Muscle of arm (tissue), 12 donors: ENCODE data around the gene RNGTT. TPM values are rescaled to one million over a fixed set of nuclear protein-coding genes. Genes with fewer than 3 reads are reported as not detected.
"Not testable (repeated sequence)": the region's sequence is repeated elsewhere in the genome, so short reads cannot be mapped to it uniquely, and the experiment has no call there.

Experiments
- DNase-seq: peaks from one replicate; pipeline ENCODE4 v3.0.0-alpha.2; 2013
- polyA plus RNA-seq, 12 donors: library from polyadenylated mRNA; unstranded; fragments of 120-200 nt; gene quantifications; one replicate each; pipeline ENCODE4 v1.2.1, GENCODE V29; 2013; ENCODE audit not compliant: insufficient read length in 12 of 12

Gene RNGTT
- polyA plus RNA-seq, 12 donors: 9.8 to 17.2 (median 12.5) TPM; not detected in 1

DNA sequence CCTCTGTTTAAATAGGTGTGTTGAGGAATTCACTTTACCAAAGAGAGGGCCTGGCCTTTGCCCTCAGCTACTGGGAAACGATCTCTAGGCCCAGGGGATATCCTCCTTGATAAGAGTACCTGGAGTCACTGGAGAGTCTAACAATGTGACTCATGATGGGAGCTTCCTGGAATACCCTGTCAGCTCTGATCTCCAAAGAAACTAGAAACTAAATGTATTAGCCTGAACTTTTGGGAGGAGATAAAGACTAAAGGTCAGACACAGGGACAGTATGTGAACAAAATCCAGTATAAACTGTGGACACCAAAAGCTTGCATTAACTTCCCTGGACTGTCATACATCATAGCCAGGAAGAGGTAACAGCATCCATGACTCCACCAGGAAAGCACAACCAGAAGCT lies 148.5 kb downstream of the RNGTT start:
- no peak for DNase-seq

DNA sequence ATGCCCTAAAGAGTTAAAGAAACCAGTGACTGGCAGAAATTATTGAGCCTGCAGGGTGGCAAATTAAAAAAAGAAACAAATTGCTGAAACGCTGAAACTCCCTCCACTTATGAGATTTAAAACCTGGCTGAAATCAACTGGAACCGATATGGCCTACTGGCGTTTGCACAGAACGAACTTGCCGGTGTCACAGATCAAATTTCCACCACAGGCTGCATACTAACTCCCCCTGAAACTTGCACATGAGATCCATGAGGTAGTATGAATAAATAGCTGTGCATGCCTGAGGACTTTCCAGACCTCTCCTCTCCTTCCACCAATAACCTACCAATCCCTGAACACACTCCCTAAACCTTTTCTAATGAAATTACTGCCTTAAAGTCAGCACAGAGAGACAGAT lies 150.4 kb downstream of the RNGTT start:
- DNase-seq: peak; percentile 9

DNA sequence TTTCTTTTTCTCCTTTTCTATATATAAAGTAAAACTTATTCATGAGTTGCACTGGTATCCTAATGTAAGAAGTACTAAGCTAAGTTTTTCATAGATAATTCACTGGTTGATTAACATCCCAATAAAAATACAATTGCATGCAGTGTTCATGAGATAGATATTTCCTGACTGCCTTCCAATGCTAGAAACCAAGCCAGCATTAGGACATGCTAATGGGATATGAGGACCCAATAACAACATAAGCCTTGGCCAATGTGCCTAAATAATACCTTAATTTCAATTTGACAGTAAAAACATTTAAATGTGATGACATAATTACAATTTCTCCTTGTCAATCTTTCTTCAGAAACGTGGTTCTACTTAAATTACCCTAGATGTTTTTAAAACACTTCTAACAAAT lies 152.7 kb downstream of the RNGTT start:
- peak; percentile 12 for DNase-seq

- DNase-seq: no peak
Measured at GRCh38 chr6:88810089-88810488, 153.3 kb downstream of the RNGTT start.

GRCh38 chr6:88808381-88808780 lies 155.0 kb downstream of the RNGTT start:
- no peak for DNase-seq

DNA sequence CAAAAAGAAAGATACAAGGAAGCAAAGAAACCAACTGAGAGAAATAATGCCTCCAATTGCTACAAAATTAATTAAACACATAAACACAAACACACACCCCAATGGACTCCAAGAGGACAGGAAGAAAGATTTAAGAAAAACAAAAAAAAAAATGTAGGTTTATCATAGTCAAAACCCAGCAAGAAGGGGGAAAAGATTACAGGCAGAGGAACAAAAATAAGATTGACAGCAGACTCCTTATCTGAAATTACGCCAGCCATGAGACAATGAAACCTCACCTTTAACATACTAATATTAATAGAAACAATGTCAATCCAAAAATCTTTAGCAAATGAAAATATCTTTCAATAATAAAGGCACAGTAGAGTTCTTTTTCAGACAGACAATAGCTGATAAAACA lies 155.8 kb downstream of the RNGTT start:
- no peak for DNase-seq

DNA sequence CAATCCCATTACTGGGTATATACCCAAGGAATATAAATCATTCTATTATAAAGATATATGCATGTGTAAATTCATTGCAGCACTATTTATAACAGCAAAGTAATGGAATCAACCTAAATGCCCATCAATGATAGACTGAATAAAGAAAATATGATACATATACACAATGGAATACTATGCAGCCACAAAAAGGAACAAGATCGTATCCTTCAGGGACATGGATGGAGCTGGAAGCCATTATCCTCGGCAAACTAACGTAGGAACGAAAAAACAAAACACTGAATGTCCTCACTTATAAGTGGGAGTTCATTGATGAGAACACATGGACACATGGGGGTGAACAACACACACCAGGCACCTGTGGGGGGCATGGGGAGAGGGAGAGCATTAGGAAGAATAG lies 156.7 kb downstream of the RNGTT start:
- no peak for DNase-seq

DNA sequence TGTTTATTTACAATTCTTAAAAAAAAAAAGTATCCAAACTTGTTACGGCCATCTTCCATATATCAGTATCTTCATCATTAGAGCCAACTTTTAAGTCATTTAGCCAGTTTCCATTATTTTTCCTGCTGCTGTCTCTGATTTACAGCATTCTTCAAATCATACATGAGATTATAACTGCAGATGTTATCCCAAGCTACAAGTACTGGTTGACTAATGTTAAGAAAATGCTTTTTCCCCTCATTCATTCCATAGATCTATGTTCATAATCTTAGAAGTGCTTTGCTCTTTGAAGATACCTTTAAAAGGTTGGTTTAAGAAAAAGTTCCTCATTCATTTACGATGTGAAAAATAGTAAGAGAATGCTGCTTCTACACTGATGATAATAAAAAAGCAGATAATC lies 158.7 kb downstream of the RNGTT start:
- DNase-seq: no peak

GRCh38 chr6:88785478-88785877 lies 177.9 kb downstream of the RNGTT start:
- DNase-seq: peak; percentile 11

DNA sequence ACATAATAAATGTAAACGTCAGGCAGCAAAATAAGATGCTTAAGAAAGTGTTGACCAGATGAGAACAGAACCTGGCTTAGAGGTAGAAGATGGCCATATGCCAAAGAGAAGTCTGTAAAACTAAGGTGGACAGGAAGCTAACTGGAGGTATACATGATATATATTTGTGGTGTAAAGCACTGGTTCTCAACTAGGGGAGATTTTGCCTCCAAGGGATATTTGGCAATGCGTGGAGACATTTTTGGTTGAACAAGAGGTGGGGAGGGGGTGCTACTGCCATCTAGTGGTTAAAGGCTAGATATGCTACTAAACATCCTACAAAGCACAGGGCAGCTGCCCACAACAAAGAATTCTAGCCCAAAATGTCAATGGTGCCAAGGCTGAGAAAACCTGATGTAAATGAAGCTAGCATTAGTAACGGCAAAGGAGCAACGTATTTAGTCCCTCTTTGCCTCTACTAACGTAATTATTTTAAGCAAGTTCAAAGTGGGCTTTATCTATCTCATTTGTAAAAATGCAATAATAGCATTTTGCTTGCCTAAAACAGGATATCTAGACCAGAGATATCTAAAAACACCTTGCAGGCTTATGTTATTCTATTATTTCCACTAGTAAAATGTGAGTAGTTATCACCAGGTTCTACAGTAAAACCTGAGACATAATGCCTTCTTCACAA lies 182.6 kb downstream of the RNGTT start:
- DNase-seq: peak; percentile 63

- DNase-seq: no peak
Measured at GRCh38 chr6:88775866-88776571, 187.4 kb downstream of the RNGTT start.

DNA sequence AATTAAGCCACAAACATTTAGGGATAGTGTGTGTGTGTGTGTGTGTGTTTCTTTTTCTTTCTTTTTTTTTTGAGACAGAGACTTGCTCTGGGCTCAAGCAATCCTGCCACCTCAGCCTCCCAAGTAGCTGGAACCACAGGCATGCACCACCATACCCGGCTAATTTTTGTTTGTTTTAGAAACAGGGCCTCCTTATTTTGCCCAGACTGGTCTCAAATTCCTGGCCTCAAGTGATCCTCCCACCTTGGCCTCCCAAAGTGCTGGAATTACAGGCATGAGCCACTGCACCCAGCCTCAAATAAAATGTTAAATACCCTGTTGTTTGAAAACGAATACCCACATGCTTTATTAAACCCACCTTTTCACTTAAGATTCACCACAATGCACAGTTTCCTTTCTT lies 195.3 kb downstream of the RNGTT start:
- DNase-seq: not testable (repeated sequence)

DNA sequence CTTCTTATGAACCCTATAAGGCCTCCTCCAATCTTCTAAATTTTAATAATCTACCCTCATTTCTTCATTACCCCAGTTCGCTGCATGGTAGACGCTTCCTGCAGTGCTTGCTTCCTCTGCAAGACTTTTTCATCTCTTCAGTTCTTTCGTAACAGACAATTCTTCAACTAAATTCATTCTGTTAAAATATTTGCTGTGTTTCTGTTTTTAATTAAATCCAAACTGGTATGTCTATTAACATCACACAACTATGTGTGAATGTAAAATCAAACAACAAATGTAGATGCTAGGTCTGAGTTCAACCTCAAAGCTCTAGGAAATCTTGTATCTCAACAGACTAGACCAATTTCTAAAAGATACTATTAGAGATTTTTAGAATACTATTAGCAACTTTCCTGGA lies 199.3 kb downstream of the RNGTT start:
- no peak for DNase-seq

DNA sequence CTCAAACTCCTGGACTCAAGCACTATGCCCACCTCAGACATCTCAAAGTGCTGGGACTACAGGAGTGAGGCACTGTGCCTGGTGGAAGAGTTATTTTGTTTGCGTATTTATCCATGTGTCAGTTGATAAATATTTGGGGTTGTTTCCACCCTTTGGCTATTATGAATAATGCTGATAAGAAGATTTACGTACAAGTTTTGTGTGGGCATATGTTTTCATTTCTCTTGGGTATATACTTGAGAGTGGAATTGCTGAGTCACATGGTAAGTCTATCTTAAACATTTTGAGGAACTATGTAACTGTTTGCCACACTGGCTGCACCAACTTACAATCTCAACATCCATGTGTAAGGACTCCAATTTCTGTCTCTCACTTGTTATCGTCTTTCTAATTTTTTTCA lies 200.3 kb downstream of the RNGTT start:
- DNase-seq: no peak

- no peak for DNase-seq
Measured at GRCh38 chr6:88761237-88762031, 202.0 kb downstream of the RNGTT start.

DNA sequence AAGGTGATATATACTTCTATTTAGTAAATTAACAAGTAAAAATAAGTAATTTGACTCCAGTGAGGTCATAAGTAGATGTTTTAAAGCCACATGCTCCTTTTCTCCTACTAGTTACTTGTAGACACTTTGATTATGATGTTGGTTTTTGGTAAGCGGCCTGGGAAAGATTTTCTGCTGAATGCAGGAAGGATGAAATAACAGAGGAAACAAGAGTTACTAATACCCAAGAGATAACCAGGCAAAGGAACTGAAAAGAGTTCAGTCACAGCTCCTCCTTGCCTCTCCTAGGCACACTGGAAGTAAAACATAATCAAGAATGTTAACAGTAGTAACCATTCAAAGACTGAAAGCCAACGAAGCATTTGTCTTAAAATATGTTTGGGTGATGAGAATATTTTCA lies 203.3 kb downstream of the RNGTT start:
- no peak for DNase-seq

- no peak for DNase-seq
Measured at GRCh38 chr6:88750936-88751335, 212.5 kb downstream of the RNGTT start.

GRCh38 chr6:88749849-88750248 lies 213.6 kb downstream of the RNGTT start:
- DNase-seq: no peak

DNA sequence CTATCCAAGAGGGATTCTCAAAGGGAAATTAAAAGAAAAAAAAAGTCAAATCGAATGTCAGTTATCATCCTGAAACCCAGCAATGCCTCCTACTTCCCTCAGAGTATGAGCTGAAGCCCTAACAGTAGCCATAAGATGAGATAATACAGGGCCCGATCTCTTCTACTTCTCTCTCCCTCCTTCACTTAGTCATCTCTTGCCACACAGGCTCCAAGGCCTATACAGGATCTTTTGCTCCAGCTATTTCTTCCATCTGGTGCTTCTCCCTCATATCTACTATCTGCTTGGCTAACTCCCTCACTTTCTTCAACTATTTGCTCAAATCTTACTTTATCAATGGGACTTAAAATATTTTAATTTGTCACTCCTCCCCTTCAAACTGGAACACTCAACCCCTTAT lies 215.3 kb downstream of the RNGTT start:
- no peak for DNase-seq

DNA sequence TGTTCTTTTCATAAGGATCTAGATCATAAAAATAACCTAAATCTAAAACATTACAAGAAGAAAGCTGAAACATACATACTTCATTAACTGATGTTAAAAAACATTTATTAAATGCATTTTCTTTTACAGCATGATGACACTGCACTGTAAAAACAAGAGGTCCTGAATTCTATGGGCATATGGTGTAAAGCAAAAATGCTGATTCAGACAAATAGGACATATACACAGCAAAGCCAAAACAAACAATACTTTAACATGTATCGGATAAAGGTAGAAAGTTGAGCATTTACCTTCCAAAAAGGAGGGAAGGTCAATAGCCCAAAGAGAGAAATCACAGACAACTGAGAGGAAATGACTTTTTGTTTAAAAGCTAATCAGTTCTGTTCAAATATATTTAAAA lies 221.5 kb downstream of the RNGTT start:
- DNase-seq: no peak

- no peak for DNase-seq
Measured at GRCh38 chr6:88741071-88741470, 222.3 kb downstream of the RNGTT start.

- DNase-seq: no peak
Measured at GRCh38 chr6:88734544-88734943, 228.9 kb downstream of the RNGTT start.

DNA sequence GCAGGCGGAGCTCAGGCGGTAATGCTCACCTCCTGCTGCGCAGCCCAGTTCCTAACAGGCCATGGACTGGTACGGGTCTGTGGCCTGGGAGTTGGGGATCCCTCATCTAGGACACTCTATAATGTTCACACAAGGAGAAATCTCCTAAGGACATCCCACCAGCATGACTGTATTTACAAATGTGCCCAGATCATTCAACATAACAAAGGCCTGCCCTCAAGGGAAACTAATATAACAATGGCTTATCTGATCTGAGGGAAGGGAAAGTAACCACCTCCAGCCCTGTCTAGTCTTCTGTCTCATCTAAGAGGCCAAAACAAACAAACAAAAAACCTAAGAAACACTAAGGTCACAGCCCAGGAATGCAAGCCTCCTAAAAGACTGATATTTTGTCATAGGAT lies 232.8 kb downstream of the RNGTT start:
- DNase-seq: no peak
